WERI-Rb-1 (cell line): Measurements from ENCODE around the gene ARHGEF10L.
A peak's percentile ranks its signal among the peaks of the same experiment; 100 is the strongest.

Experiments used
- DNase-seq: peaks from one replicate; pipeline ENCODE4 v3.0.0-alpha.2; 2020
- H3K27ac ChIP-seq: fragments of 250-450 bp; sonication (Bioruptor Pico); 2 replicates; pipeline ENCODE4 v1.5.1; 2020; ENCODE audit warnings: mild to moderate bottlenecking, moderate library complexity
- H3K27me3 ChIP-seq: fragments of 250-450 bp; sonication (Bioruptor Pico); 2 replicates; pipeline ENCODE4 v1.5.1; 2021; ENCODE audit warnings: mild to moderate bottlenecking, low read depth, moderate library complexity; ENCODE audit not compliant: insufficient read depth, severe bottlenecking
- H3K36me3 ChIP-seq: fragments of 250-450 bp; sonication (Bioruptor Pico); 2 replicates; pipeline ENCODE4 v1.5.1; 2020; ENCODE audit warnings: mild to moderate bottlenecking, moderate library complexity
- H3K4me3 ChIP-seq: 2 replicates; pipeline ENCODE4 v1.5.1; 2011; ENCODE audit warnings: low read depth, mild to moderate bottlenecking, control low read depth, low read length
- H3K9me3 ChIP-seq: fragments of 250-450 bp; sonication (Bioruptor Pico); 2 replicates; pipeline ENCODE4 v1.5.1; 2021; ENCODE audit warnings: mild to moderate bottlenecking, moderate library complexity; ENCODE audit not compliant: severe bottlenecking
- TF ChIP-seq, protein P1 (sequence below): IDR thresholded peaks from 2 replicates; pipeline ENCODE4 v1.5.1; 2011; ENCODE audit warnings: low read depth, mild to moderate bottlenecking, control low read depth, inconsistent platforms, low read length

Gene ARHGEF10L

DNA sequence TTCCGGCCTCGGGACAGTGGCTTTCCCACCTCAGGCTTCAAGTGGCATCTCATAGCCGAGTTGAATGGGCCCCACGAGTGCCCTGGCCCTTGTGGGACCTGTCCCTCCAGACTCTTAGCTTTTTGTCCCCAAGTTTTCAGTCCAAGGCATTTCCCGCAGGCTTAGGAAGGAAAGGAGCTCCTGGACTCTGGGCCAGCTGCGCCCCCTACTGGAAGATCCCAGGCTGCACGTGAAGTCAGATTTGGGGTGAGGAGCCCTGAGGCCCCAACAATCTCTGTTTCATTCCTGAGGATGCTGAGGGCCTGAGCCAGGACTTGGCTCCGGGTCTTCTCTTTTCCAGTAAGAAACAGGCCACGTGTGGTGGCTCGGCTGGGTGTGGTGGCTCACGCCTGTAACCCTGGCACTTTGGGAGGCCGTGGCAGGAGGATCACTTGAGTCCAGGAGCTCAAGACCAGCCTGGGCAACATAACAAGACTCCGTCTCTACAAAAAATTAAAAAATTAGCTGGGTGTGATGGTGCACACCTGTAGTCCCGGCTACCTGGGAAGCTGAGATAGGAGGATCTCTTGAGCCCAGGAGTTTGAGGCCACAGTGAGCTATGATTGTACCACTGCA is 67.4 kb downstream of the ARHGEF10L start:
- Histone ChIP-seq H3K27ac (no peak overlapping the region), H3K36me3 (peaks cover 19% of the 10 kb centered on the region), H3K27me3 (no peaks in the 10 kb centered on the region), H3K9me3 (no peaks in the 10 kb centered on the region), H3K4me3 (no peak overlapping the region)
- TF ChIP-seq, protein P1, sequence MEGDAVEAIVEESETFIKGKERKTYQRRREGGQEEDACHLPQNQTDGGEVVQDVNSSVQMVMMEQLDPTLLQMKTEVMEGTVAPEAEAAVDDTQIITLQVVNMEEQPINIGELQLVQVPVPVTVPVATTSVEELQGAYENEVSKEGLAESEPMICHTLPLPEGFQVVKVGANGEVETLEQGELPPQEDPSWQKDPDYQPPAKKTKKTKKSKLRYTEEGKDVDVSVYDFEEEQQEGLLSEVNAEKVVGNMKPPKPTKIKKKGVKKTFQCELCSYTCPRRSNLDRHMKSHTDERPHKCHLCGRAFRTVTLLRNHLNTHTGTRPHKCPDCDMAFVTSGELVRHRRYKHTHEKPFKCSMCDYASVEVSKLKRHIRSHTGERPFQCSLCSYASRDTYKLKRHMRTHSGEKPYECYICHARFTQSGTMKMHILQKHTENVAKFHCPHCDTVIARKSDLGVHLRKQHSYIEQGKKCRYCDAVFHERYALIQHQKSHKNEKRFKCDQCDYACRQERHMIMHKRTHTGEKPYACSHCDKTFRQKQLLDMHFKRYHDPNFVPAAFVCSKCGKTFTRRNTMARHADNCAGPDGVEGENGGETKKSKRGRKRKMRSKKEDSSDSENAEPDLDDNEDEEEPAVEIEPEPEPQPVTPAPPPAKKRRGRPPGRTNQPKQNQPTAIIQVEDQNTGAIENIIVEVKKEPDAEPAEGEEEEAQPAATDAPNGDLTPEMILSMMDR, result peak; percentile 90
- peak; percentile 72 for DNase-seq

DNA sequence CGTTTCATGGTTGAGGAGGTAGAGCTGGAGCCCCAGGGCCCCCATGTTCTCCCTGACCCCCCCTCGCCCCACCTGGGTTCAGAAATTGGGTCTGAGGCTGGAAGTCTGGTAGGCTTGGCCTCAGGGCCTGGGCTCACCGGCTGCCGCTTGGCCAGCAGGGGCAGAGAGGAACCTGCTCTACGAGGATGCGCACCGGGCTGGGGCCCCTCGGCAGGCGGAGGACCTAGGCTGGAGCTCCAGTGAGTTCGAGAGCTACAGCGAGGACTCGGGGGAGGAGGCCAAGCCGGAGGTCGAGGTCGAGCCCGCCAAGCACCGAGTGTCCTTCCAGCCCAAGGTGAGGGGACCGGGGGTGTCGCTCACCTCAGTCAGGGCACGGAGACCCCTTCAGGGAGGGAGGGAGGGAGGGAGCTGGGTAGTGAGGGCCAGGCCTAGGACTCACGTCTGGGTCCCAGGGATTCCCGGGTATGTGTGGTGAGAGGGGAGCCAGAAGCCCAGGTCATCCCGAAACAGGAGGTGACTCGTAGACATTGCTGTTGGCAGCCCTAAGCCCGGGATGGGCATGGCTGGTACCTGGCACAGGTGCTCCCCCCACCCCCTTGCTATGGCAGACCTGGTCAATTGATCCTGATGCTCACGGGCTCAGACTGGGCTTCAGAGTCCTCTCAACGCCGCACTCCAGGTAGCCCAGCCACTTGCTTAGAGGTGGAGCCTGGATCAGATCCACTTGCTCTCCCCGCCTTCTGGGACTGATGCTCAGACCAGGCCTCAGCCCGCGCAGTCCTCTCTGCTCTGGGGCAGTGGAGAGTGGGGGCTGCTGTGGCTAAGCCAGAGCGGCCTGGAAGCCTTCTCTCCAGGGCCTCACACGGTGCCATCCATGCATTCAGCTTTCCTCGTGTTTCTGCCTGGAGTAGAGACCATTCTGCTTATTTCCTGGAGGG is 68.4 kb downstream of the ARHGEF10L start:
- Histone ChIP-seq H3K4me3 (no peak overlapping the region), H3K9me3 (no peaks in the 10 kb centered on the region), H3K27ac (no peak overlapping the region), H3K27me3 (no peaks in the 10 kb centered on the region), H3K36me3 (peaks cover 19% of the 10 kb centered on the region)
- DNase-seq, result no peak
- TF ChIP-seq, protein P1, result no peak

DNA sequence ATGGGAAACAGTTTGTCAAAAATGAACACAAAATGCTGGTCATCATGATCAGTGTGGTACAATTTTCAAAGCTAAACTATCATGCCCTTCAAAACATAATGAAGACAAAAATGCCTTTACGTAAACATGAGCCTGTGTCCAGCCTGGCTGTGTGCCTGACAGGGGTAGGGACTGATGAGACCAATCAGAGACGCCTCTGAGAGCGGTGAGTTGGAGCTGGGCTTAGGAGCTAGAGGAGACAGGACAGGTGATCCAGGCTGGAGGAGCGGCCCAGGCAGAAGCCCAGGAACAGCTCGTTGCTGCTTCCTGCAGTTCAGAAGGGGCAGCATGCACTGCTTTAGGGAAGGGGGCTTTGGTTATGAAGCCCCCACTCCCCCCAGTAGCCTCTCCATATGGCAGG is 70.0 kb downstream of the ARHGEF10L start:
- no peaks in the 10 kb centered on the region for H3K27me3 ChIP-seq
- H3K36me3 ChIP-seq, result peaks cover 15% of the 10 kb centered on the region
- DNase-seq, result no peak
- no peaks in the 10 kb centered on the region for H3K9me3 ChIP-seq
- H3K4me3 ChIP-seq, result no peak overlapping the region
- TF ChIP-seq, protein P1, result no peak
- no peak overlapping the region for H3K27ac ChIP-seq

DNA sequence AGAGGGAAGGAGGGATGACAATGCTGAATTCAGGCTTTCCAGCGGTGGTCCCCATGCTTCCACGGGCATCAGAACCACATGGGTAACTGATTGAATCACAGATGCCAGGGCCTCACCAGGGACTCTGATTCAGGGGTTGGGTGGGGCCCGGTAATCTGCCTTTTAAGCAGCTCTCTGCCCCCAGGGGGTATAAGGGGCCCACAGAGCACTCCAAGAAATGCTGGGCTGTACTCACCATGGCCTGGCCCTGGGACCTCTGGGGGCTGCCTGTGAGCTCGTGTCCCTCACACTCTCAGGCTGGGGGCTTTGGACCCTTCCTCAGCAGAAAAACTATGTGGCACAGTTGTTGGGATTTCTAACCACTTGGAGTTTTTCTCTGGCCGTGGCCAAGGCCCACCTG is 70.6 kb downstream of the ARHGEF10L start:
- DNase-seq, result no peak
- H3K4me3 ChIP-seq, result no peak overlapping the region

DNA sequence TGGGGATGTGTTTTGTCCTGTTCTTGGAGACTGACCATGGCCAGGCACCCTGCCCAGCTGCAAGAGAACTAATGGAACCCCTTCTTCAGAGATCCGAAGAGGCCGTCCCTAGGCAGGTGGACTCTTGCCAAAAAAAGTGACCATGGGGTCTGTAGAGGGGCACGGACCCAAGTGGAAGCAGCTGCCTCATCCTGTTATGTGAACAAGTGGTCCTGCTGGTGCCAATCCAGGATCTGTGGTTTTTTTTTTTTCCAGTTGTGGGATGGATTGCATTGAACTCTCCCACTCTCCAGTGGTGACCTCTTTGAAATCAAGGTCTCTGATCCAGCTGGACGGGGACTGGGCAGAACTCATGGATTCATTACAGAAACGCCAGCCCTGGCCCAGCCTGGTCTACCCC is 71.2 kb downstream of the ARHGEF10L start:
- no peak overlapping the region for H3K4me3 ChIP-seq
- no peaks in the 10 kb centered on the region for H3K27me3 ChIP-seq
- no peaks in the 10 kb centered on the region for H3K9me3 ChIP-seq
- TF ChIP-seq, protein P1, result no peak
- no peak for DNase-seq
- no peak overlapping the region for H3K27ac ChIP-seq
- peaks cover 11% of the 10 kb centered on the region for H3K36me3 ChIP-seq

More for the DNA sequence above, 70.6 kb downstream of the ARHGEF10L start:
- H3K27me3 ChIP-seq, result no peaks in the 10 kb centered on the region
- H3K27ac ChIP-seq, result no peak overlapping the region
- H3K9me3 ChIP-seq, result no peaks in the 10 kb centered on the region
- peaks cover 12% of the 10 kb centered on the region for H3K36me3 ChIP-seq
- TF ChIP-seq, protein P1, result no peak
